GM12872 (cell line): ENCODE measurements around the gene KLF2.
A peak's percentile ranks its signal among the peaks of the same experiment; 100 is the strongest.

Experiments
- TF ChIP-seq, protein P1 (sequence below): IDR thresholded peaks from 3 replicates; pipeline ENCODE4 v1.5.1; 2011; ENCODE audit warnings: low read depth, mild to moderate bottlenecking, low read length, moderate library complexity; ENCODE audit not compliant: insufficient read depth

The KLF2 gene

DNA sequence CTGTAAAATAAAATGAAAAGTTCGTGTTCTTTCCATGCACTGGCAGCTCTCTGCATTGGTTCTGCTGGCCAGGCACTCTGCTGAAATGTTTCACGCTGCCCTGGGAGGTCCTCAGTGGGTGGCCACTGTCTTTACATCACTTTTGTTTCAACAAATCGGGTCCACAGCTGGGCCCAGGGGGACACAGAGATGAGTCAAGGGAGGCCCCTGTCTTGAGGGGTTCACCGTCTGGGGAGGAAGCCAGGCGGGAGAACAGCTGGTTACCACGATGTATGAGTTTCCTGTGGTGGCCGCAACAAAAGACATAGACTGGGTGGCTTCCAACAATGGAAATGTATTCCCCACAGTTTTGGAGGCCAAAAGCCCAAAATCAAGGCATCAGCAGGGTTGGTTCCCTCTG is 5.1 kb upstream of the KLF2 start:
- TF ChIP-seq, protein P1, sequence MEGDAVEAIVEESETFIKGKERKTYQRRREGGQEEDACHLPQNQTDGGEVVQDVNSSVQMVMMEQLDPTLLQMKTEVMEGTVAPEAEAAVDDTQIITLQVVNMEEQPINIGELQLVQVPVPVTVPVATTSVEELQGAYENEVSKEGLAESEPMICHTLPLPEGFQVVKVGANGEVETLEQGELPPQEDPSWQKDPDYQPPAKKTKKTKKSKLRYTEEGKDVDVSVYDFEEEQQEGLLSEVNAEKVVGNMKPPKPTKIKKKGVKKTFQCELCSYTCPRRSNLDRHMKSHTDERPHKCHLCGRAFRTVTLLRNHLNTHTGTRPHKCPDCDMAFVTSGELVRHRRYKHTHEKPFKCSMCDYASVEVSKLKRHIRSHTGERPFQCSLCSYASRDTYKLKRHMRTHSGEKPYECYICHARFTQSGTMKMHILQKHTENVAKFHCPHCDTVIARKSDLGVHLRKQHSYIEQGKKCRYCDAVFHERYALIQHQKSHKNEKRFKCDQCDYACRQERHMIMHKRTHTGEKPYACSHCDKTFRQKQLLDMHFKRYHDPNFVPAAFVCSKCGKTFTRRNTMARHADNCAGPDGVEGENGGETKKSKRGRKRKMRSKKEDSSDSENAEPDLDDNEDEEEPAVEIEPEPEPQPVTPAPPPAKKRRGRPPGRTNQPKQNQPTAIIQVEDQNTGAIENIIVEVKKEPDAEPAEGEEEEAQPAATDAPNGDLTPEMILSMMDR = no peak

DNA sequence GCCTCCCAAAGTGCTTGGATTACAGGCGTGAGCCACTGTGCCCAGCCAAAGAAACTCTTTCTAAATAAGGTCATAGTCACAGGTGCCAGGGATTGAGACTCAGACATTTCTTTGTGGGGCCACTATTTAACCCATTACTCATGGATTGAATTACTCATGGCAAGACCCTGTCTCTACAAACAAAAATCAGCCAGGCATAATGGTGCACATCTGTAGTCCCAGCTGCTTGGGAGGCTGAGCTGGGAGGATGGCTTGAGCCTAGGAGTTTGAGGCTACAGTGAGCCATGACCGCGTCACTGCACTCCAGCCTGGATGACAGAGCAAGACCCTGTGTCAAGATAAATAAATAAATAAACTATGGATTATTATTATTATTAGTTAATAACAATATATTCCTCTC is 3.6 kb upstream of the KLF2 start:
- TF ChIP-seq, protein P1 = no peak

DNA sequence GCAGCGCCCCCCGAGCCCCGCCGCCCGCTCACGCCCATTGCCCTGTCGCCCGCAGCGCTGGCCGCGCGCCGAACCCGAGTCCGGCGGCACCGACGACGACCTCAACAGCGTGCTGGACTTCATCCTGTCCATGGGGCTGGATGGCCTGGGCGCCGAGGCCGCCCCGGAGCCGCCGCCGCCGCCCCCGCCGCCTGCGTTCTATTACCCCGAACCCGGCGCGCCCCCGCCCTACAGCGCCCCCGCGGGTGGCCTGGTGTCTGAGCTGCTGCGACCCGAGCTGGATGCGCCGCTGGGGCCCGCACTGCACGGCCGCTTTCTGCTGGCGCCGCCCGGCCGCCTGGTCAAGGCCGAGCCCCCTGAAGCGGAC is 518 bp downstream of the KLF2 start:
- TF ChIP-seq, protein P1 = peak; percentile 28; the same call in 1 of the 3 replicates

DNA sequence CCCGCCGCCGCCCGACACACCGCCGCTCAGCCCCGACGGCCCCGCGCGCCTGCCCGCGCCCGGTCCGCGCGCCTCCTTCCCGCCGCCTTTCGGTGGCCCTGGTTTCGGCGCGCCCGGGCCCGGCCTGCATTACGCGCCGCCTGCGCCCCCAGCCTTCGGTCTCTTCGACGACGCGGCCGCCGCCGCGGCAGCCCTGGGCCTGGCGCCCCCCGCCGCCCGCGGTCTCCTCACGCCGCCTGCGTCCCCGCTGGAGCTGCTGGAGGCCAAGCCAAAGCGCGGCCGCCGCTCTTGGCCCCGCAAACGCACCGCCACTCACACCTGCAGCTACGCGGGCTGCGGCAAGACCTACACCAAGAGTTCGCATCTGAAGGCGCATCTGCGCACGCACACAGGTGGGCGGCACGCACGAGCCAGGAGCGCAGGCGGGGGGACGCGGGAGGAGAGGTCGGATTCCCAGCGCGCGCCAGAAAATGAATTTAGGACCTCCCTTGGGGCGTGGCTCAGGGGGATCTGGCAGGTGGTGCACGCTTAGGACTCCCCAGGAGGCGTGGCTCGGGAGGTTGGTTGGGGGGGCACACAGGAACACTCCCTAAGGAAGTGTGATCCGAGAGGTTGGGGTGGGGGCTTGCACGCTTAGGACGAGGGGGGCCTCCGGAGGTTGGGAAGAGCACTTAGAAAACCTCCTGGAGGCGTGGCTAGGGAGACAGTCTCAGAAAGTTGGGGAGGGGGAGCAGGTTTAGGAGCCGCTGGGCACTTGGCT is 1.2 kb downstream of the KLF2 start:
- TF ChIP-seq, protein P1 = no peak

DNA sequence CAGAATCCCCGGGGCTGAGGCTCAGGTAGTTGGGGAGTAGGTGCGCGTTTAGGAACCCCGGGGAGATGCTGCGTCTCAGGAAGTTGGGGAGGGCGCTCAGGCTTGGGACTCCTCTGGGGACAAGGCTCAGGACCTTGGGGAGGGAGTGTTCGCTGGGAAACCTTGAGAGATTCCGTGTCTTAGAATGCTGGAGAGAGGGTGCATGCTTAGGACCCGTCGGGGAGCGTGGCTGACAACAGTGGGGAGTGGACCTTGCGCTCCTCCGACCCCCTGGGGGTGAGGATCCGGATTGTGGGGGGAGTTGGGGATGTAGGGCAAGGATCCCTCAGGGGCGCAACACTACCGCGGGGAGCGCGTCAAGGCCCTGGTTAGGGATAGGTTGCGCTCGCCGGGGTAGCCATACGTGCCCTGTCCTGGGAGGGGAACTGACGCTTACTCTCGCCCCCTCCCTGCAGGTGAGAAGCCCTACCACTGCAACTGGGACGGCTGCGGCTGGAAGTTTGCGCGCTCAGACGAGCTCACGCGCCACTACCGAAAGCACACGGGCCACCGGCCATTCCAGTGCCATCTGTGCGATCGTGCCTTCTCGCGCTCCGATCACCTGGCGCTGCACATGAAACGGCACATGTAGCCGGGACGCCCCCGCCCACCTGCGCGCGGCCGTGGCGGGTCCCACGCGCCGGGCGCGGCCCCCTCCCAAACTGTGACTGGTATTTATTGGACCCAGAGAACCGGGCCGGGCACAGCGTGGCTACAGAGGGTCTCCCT is 2.0 kb downstream of the KLF2 start:
- TF ChIP-seq, protein P1 = no peak

DNA sequence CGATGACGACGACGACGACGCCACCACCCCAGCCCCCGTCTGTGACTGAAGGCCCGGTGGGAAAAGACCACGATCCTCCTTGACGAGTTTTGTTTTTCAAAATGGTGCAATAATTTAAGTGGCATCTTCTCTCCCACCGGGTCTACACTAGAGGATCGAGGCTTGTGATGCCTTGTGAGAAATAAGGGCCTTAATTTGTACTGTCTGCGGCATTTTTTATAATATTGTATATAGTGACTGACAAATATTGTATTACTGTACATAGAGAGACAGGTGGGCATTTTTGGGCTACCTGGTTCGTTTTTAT is 2.5 kb downstream of the KLF2 start:
- TF ChIP-seq, protein P1 = no peak

DNA sequence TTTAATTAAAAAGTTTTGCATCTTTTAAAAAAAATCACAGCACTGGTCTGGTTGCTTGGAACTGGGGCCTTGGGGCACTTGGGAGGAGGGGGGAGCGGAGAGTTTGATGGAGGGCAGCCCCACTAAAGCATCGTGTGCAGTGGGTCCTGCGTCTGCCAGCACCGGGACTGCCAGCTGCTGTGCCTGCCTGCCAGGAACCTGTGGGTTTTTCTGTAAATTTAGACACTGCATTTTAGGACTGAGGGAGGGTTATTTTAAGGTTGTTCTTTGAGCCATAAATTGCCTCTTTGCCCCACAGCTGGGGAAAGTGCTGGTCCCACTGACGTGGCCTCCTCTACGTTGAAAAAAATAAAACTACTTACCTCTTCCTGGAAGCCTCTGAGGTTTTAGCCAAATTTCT is 2.9 kb downstream of the KLF2 start:
- TF ChIP-seq, protein P1 = no peak
